GM12891 (cell line): ENCODE results near the gene MKX.
"Not testable (repeated sequence)": the region's sequence is repeated elsewhere in the genome, so short reads cannot be mapped to it uniquely, and the experiment has no call there.

Source experiments
- DNase-seq: peaks from one replicate; pipeline ENCODE4 v3.0.0; 2011; ENCODE audit warnings: low spot score; ENCODE audit not compliant: insufficient read length
- FAIRE-seq: peaks from 2 replicates; lab custom pipeline; 2011; peaks lifted over from hg19 to GRCh38; lab: Jason Lieb, UNC
- PAX5 ChIP-seq: IDR thresholded peaks from 2 replicates; pipeline ENCODE4 v1.6.1; 2011; ENCODE audit warnings: low read length, moderate library complexity, mild to moderate bottlenecking; ENCODE audit not compliant: insufficient read depth, severe bottlenecking
- POLR2A ChIP-seq: IDR thresholded peaks from 2 replicates; pipeline ENCODE4 v1.6.1; 2011; ENCODE audit warnings: low read depth, low read length, control low read depth
- POLR2AphosphoS5 ChIP-seq: IDR thresholded peaks from 2 replicates; pipeline ENCODE4 v1.6.1; 2011; ENCODE audit warnings: low read depth, low read length, control low read depth
- POU2F2 ChIP-seq: IDR thresholded peaks from 2 replicates; pipeline ENCODE4 v1.6.1; 2011; ENCODE audit warnings: low read depth, mild to moderate bottlenecking, control low read depth, low read length, moderate library complexity
- SPI1 ChIP-seq: IDR thresholded peaks from 2 replicates; pipeline ENCODE4 v1.6.1; 2011; ENCODE audit warnings: low read depth, low read length, control low read depth
- TAF1 ChIP-seq: IDR thresholded peaks from 2 replicates; pipeline ENCODE4 v1.6.1; 2011; ENCODE audit warnings: low read depth, low read length, control low read depth

The MKX gene

GRCh38 chr10:27683226-27683625 lies 62.4 kb downstream of the MKX start:
- DNase-seq (no peak), FAIRE-seq (no peak)
- TF ChIP-seq PAX5 = no peak
- TF ChIP-seq POU2F2 = no peak
- no peak for TF ChIP-seq POLR2AphosphoS5
- no peak for TF ChIP-seq SPI1
- TF ChIP-seq TAF1 = no peak
- TF ChIP-seq POLR2A = no peak

DNA sequence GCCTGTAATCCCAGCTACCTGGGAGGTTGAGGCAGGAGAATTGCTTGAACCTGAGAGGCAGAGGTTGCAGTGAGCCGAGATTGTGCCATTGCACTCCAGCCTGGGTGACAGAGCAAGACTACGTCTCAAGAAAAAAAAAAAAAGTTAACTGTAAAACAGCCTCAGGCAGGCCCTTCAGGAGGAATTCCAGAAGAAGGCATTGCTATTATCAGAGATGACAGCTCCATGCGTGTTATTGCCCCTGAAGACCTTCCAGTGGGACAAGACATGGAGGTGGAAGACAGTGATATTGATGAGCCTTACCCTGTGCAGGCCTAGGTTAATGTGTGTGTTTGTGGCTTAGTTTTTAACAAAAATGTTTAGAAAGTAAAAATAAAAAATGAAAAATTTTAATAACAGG lies 63.8 kb downstream of the MKX start:
- FAIRE-seq = not testable (repeated sequence)

GRCh38 chr10:27680691-27681605 lies 64.7 kb downstream of the MKX start:
- DNase-seq (no peak), FAIRE-seq (no peak)
- no peak for TF ChIP-seq POLR2AphosphoS5
- TF ChIP-seq POLR2A = no peak
- no peak for TF ChIP-seq POU2F2
- no peak for TF ChIP-seq TAF1
- TF ChIP-seq PAX5 = no peak
- TF ChIP-seq SPI1 = no peak

More for the DNA sequence above, 63.8 kb downstream of the MKX start:
- not testable (repeated sequence) for DNase-seq

- FAIRE-seq (no peak), DNase-seq (no peak)
- TF ChIP-seq POLR2A = no peak
- TF ChIP-seq TAF1 = no peak
- TF ChIP-seq POLR2AphosphoS5 = no peak
- no peak for TF ChIP-seq PAX5
- TF ChIP-seq SPI1 = no peak
- no peak for TF ChIP-seq POU2F2
These were observed 65.5 kb downstream of the MKX start for GRCh38 chr10:27680006-27680557.

DNA sequence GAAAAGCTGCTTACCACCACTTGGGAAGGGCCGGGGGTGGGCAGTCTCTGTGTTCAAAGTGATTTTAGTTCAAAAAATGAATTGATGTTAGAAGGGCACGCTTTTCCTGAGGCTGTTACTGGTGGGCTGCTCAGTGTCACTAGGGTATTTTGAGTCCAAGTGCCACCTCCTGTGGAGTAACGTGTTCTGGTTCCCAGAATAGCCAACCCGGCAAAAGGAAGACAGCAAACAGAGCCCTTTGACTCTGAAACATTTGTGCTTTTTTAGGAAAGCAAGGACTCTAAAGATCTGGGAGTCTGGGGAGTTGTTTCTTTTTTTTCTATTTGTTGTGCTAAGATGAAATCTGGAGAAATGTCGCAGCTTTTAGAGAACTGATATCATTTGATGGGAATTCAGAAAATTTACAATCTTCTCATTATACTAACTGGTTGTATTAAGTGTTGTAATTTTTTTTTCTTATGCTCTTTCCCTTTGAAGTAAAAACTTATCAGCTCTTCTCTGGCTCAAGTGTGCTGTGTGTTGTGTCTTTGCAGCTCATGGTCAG lies 66.2 kb downstream of the MKX start:
- TF ChIP-seq POU2F2 (no peak), PAX5 (no peak), SPI1 (no peak)
- no peak for FAIRE-seq
- DNase-seq = no peak

GRCh38 chr10:27678166-27678565 lies 67.5 kb downstream of the MKX start:
- no peak for DNase-seq

DNA sequence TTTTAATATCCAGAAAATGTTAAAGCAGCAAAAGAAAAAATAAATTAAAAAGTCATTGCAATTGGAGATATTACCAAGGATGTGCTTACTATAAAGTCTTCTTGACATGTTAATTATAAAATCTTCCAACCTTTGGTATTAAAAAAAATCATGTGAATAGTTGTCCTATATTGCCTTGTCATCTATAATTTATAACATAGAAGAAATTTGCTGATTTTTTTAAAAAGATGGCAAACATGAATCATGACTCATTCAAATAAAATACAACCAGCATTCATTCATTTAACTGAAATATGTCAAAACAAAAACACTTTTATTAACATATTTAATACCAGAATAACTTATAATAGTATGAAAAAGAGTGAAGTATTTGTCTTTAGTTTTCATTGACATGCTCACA lies 72.6 kb downstream of the MKX start:
- FAIRE-seq (no peak), DNase-seq (no peak)
- no peak for TF ChIP-seq TAF1
- no peak for TF ChIP-seq POLR2A
- no peak for TF ChIP-seq SPI1
- no peak for TF ChIP-seq POU2F2
- TF ChIP-seq POLR2AphosphoS5 = no peak
- TF ChIP-seq PAX5 = no peak

More at GRCh38 chr10:27678166-27678565, 67.5 kb downstream of the MKX start:
- no peak for TF ChIP-seq TAF1
- TF ChIP-seq PAX5 = no peak
- TF ChIP-seq POU2F2 = no peak
- no peak for TF ChIP-seq POLR2A
- TF ChIP-seq POLR2AphosphoS5 = no peak
- no peak for TF ChIP-seq SPI1
- FAIRE-seq = no peak

- TF ChIP-seq POLR2A (no peak), SPI1 (no peak), POLR2AphosphoS5 (no peak), POU2F2 (no peak), TAF1 (no peak), PAX5 (no peak)
- DNase-seq = no peak
- FAIRE-seq = no peak
These were observed 73.8 kb downstream of the MKX start for GRCh38 chr10:27671821-27672220.

DNA sequence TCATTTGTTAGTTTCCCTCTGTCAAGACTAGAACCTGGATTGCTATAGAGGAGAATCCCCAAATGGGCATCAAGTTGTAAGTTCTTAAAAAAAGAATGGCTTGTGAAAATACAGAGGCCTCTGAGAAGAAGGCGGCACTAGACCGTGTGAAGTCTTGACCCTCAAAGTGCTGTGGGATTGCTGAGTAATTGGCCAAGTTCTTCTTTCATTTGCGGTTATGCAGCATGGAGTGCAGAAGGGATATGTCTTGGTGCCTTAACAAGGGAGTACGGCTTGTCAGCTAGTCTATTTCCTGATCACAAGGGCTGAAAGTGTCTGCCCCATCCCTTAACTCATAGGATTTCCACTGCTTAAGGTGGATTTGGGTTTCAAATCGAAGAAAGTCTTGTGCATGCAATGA lies 81.2 kb downstream of the MKX start:
- DNase-seq (no peak), FAIRE-seq (no peak)
- no peak for TF ChIP-seq TAF1
- no peak for TF ChIP-seq POLR2A
- TF ChIP-seq POU2F2 = no peak
- no peak for TF ChIP-seq POLR2AphosphoS5
- no peak for TF ChIP-seq SPI1

DNA sequence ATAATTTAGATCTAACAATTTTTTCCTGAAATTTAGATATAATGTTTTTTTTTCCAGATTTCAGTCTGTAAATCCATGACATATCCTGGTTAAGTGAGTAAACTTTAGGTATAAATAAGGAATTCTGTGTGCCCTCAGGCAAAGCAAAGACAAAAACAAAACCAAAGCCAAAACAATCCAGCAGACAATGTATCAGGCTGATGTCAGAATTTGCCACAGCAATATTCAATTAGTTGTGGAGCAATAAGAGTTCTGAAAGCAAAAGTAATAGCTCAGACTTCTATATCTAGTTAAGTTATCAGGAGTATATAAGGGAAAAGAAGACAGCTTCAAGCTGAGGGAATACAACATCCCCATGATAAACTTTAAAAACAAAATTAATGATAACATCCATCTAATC lies 82.0 kb downstream of the MKX start:
- FAIRE-seq (no peak), DNase-seq (no peak)
- no peak for TF ChIP-seq PAX5
- TF ChIP-seq TAF1 = no peak
- no peak for TF ChIP-seq POLR2AphosphoS5
- TF ChIP-seq POLR2A = no peak
- TF ChIP-seq SPI1 = no peak
- no peak for TF ChIP-seq POU2F2
